NT2/D1 (cell line): ENCODE data around the gene ELFN1.

Experiments used
- SUZ12 ChIP-seq: IDR thresholded peaks from 2 replicates; pipeline ENCODE4 v1.6.1; 2011; ENCODE audit not compliant: insufficient read length, insufficient read depth; ENCODE audit errors: extremely low read depth
- YY1 ChIP-seq: IDR thresholded peaks from 2 replicates; pipeline ENCODE4 v1.6.1; 2011; ENCODE audit not compliant: insufficient read length, insufficient read depth
- ZNF274 ChIP-seq: IDR thresholded peaks from 2 replicates; pipeline ENCODE4 v1.6.1; 2011; ENCODE audit warnings: mild to moderate bottlenecking, low read depth, low read length

GRCh38 chr7:1719913-1720312 is 49.8 kb downstream of the ELFN1 start:
- TF ChIP-seq YY1 = no peak
- TF ChIP-seq ZNF274 = no peak
- TF ChIP-seq SUZ12 = no peak
